GM19452 (cell line): ENCODE results near the gene METTL15.
A peak's percentile ranks its signal among the peaks of the same experiment; 100 is the strongest.
"Not testable (repeated sequence)": the region's sequence is repeated elsewhere in the genome, so short reads cannot be mapped to it uniquely, and the experiment has no call there.

Source experiments
- ATAC-seq: cut with Tn5 transposase; IDR thresholded peaks from one replicate; pipeline ENCODE4 v1.9.1; 2021; ENCODE audit not compliant: unreplicated experiment

Gene METTL15, protein sequence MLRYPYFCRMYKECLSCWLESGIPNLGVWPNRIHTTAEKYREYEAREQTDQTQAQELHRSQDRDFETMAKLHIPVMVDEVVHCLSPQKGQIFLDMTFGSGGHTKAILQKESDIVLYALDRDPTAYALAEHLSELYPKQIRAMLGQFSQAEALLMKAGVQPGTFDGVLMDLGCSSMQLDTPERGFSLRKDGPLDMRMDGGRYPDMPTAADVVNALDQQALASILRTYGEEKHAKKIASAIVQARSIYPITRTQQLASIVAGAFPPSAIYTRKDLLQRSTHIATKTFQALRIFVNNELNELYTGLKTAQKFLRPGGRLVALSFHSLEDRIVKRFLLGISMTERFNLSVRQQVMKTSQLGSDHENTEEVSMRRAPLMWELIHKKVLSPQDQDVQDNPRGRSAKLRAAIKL

DNA sequence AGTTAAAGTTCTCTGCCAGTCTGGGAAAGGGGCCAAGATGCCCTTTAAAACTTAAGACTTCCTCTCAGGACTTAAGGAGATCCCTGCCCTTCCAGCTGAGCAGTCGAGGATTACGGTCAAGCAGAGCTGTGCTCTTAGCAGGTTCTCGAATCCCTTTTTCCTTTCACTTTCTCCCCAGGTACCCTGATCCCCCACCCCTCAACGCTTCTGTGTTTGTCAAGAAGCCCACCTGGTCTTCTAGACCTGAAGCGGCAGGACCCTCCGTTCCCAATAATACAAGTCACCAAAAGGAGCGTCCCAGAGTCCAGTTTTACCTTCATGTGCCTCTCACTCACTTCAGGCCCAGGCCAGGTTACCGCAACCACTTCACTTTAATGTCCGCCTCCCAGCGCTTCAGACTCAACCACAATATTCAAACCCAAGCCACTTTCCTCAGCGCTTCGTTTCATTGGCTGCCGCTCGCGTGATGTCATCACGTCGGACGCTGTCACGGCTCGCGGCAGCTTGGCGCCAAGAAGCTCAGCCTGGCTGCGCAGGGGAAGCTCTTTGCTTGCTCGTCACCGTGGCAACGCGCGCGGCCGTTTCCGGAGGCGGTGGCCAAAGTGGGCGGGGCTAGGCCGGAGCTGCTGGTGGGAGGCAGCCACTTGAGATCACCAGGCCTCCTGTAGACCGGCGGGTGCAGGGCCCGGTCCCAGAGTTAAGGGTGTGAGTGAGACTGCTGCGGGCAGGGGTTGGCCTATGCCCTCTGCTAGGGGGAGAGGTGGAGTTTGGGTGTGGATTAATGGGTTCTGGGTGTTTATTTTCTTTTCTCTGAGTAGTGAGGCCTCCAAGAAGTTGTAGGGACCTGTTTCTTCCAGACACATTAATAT is at the start of gene METTL15, which contains the start of gene KIF18A:
Gene METTL15 (plus strand): TSS at position 639 of the 869 bp plus-strand sequence. CDS start 4,947 bp downstream, outside the sequence.
Gene KIF18A (minus strand): TSS at position 407 of the 869 bp plus-strand sequence. CDS start 10,209 bp downstream, outside the sequence.
- peak; percentile 96 for ATAC-seq

DNA sequence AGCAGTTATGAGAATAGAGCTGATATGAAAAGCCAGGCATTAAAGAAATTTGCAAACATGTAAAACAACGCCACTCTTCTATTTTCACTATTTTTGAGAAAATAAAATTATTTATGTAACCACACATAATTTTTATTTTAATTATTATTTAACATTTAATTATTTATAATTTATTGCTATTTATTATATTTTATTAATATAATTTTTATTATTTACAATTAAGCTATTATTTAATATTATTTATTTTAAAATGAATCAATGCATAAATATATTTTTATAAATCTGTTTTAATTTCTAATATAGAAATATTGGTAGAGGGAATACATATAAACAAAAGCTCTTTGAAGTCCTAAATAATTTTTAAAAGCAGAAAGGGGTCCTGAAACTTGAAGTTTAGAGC is 36.9 kb upstream of the METTL15 start:
- ATAC-seq: no peak

DNA sequence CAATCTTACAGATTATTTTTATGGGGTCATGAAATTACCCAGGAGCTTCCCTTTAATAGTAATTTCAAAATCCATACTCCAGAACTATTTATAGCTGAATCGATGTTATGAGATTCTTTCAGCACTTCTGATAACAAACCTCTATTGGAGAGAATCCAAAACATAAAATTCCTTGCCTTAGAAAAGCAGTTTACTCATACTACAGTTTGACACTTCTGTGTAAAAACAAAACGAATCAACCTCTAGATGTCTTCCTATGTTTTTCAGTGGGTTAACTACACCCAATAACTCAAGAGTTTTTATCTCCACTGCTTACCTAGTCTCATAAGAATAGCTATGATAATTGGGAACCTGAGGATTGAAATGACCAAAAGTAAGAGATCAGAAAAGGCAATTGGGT is 35.9 kb upstream of the METTL15 start:
- no peak for ATAC-seq

DNA sequence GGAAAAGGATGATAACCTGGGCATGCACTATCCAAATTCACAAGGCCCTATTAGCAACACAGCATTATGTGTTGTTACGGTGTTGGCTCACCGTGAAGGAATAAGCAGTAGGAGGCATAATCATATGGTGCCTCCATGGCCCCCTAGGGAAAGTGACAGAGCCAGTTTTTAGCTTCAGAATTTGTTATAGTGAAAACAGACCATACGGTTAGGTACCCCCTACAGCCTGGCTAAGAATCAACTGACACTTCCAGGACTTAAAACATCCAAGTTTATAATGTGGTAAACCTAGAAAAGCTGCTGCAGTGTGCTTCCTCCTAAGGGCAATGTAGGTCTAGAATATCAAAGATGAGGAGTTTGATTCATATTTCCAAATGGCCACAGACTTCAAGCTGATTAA is 30.7 kb upstream of the METTL15 start:
- ATAC-seq: no peak

- ATAC-seq: no peak
Measured at GRCh38 chr11:28083118-28083517, 25.1 kb upstream of the METTL15 start.

DNA sequence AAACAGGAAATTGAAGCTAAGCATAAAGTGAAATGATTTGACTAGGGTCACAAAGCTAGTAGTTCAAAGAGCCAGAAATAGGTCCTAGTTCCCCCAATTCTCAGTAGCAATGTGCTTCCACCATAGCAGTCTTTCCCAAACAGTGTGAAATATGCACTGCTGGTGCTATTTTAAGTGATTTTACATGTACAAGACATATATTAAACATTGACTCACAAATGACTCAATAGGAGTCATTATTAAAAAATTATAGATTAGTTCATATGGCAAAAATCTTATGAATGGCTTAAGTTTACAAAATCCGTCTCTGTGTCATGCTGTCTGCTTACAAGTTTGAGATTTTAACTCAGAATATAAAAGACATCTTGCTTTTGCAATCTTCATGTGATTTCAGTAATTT is 21.6 kb upstream of the METTL15 start:
- no peak for ATAC-seq

- ATAC-seq: not testable (repeated sequence)
Measured at GRCh38 chr11:28087192-28087591, 21.0 kb upstream of the METTL15 start.

- ATAC-seq: not testable (repeated sequence)
Measured at GRCh38 chr11:28087693-28088092, 20.5 kb upstream of the METTL15 start.

- ATAC-seq: no peak
Measured at GRCh38 chr11:28089378-28089777, 18.8 kb upstream of the METTL15 start.

GRCh38 chr11:28090052-28090749 is 18.0 kb upstream of the METTL15 start:
- ATAC-seq: no peak

DNA sequence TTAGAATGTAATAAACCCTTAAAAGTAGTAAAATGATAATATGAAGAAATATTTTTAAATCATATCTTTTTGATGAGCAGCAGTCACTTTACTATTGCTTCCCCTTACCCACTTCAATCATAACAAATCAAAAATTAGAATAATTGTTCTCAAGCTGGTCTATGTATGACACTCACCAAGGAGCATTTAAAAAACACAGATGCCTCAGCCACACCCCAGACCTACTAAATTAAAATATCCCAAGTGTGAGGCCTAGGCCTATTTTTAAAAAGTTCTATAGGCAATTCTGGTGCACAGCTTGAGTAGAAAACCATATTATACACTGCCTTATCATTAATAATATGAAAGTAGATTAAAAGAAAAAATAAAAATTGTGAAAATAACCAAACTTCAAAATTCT is 15.4 kb upstream of the METTL15 start:
- no peak for ATAC-seq

GRCh38 chr11:28098257-28098656 is 9.9 kb upstream of the METTL15 start:
- no peak for ATAC-seq

DNA sequence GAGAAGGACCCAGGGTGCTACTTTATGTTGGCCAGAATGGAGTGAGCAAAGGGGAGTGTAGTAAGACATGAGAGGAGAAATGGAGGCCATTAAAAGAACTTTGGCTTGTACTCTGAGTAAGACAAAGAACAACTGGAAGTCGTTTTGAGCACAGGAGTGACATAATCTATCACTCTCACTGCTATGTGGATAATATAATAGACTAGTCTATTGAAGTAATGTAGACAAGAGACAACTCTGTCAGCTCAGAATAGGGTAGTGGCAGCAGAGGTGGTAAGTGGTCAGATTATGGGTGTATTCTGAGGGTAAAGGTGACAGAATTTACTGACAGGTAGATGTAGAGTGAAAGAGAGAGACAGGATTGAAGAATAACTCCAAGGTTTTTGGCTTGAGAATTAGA is 8.5 kb upstream of the METTL15 start:
- ATAC-seq: no peak

- ATAC-seq: no peak
Measured at GRCh38 chr11:28100665-28101064, 7.5 kb upstream of the METTL15 start.

DNA sequence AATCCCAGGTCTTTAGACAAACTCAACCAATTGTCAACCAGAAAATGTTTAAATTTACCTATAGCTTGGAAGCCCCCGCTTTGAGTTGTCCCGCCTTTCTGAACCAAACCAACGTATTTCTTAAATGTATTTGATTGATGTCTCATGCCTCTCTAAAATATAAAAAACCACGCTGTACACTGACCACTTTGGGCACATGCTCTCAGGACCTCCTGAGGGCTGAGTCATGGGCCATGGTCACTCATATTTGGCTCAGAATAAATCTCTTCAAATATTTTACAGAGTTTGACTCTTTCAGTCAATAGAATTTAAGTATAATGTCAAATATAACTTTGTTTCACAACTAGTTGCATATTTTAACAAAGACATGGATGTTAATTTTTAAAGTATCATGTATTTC is 5.9 kb upstream of the METTL15 start:
- ATAC-seq: not testable (repeated sequence)

DNA sequence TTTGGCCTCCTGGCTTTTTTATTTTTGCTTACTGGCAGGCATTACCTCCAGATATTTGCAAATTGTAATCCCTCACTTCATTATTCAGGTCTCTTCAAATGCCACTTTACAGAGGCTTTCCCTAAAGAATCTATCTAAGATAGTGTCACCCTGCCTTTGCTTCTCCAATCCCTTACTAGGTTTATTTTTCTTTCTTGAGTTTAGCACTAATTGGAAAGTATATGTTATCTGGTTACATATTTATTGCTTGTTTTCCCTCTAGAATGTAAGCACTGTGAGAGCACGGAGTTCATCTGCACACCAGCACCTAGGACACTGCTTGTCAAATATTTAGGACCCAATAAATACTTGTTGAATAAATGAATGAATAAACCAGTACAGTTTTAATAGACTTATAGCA is 3.8 kb upstream of the METTL15 start:
- no peak for ATAC-seq

- ATAC-seq: no peak
Measured at GRCh38 chr11:28104984-28105383, 3.2 kb upstream of the METTL15 start.

GRCh38 chr11:28105869-28106268 is 2.3 kb upstream of the METTL15 start:
- no peak for ATAC-seq

DNA sequence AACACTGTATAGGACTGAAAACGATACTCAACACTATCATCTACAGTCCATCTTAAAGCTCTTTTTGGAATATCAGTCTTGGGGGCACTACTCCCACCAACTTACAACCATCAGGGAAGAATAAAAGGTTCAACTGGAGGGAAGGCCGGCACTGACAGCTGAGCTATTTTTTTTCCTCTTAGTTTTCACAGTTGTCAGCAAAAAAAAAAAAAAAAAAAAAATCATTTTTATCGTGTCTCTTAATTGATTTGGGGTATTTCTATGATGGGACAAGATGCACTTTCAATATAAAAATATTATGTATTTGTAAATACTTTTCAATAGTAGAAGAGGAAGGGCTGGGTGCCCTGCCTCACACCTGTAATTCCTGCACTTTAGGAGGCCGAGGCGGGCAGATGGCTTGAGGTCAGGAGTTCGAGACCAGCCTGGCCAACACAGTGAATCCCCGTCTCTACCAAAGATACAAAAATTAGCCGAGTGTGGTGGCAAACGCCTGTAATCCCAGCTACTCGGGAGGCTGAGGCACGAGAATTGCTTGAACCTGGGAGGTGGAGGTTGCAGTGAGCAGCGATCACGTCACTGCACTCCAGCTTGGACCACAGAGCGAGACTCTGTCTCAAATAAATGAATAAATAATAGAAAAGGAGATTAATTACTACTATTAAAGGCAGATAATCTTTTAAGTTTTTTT is 1.7 kb upstream of the METTL15 start:
- no peak for ATAC-seq

DNA sequence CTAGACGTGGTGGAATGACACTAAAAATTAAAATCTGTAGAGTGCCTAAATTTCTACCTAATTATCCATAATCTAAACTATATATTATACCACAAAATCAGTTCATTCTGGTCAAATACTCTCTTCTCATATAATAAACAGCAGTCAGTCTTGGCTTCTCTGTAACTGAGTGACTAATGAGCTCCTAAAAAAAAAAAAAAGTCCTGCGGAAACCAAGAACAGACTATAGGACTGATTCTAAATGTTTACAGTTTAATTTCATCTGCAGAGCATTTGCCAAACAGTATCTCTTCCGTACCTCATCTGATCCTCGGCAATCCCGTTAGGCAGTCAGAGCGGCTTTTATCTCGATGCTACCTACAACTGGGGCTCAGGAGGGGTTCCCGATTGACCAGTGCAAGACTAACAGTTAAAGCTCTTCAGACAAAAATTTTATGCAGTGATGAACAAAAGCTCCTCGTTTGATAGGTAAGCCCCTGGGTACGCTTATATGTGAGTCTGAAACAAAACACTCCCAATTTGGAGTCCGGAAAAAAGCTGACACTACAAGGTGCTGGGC is 918 bp upstream of the METTL15 start:
- ATAC-seq: no peak
